Activated CD4-positive, alpha-beta T cell treated with anti-CD3 and anti-CD28 coated beads for 1 hour (primary cell): ENCODE measurements around the gene RAMP1.

ENCODE experiments used
- DNase-seq: peaks from one replicate; pipeline ENCODE4 v3.0.0-alpha.2; 2020

The RAMP1 gene

DNA sequence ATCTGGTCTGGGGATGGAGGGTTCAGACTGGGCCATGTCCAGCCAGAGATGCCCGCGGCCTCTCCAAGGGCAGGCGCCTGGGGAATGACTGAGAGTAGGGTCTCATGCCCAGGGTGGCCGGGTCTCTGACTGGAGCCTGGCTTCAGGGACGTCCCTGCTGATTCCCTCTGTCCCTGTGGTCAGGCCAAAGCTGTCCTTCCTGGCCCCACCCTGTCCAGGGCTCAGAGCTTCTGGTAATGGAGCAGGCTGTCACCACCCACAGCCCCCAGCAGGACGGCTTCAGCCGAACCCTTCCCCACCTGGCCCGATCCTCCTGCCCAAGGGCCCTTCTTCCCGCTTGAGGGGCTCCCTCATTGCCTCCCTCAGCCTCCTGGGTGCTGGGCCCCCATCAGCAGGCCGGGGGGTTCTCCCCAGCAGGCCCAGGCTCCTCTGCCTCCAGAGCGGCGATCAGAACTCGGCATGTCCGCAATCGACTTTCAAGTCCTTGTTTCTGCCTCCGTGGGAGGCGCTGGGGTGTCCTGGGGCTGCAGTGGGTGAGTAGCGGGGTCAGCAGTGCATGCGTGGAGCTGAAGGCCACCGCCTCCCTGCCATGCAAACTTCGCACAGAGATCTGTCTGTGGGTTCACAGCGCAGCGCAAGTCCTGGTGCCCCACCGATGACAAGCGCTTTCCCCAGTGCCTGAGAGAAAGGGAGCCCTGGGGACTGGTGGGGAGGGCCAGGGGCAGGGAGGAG lies 18.3 kb downstream of the RAMP1 start:
- no peak for DNase-seq

DNA sequence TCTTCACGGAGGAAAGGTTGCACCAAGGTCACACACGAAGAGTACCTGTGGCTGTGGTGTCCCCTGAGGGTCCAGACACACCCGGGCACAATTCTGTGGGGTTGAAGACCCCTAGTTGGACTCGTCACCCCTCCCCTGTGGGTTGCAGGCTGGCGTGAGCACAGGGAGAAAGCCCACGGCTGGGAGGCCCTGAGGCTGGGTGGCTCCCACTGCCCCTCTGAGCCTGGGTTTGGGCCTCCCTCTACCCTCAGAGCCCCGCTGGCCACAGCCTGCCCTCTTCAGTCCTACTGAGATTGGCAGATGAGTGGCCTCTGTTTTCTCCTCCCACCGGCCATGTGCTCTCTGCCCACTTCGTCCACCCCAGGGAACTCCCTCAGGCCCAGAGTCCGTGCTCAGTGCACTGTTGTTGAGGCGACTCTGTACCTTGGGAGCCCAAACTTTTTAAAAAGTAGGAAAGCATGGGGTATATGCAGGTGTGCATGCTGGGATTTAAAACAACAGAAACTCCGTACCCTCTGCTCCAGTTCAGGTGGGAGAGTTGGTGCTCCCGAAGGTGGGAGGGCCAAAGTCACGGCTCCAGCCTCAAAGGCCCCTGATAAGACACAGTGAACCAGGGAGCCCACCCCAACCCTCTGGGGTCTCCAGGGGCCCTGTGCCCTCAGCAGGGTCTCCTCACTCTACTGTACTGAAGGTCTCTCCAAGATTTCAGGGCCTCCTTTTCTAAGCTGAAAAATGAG lies 19.1 kb downstream of the RAMP1 start:
- no peak for DNase-seq

DNA sequence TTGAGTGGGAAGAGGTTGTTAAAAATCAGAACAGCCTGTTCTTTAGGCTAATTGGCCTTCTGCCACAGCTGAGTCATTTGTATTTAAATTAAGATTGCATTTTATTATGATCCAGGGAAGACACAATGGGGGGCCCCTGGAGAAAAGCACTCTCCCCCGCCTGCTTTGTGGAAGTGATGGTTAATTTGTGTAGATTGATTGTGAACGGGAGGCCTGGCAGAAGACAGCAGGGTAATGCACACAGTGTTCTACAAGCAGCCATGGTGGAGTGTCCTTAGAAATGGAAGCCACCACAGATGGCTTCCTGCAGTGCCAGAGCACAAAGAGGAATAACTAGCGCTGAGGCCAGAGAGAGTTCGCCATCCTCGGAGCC lies 19.6 kb downstream of the RAMP1 start:
- no peak for DNase-seq

DNA sequence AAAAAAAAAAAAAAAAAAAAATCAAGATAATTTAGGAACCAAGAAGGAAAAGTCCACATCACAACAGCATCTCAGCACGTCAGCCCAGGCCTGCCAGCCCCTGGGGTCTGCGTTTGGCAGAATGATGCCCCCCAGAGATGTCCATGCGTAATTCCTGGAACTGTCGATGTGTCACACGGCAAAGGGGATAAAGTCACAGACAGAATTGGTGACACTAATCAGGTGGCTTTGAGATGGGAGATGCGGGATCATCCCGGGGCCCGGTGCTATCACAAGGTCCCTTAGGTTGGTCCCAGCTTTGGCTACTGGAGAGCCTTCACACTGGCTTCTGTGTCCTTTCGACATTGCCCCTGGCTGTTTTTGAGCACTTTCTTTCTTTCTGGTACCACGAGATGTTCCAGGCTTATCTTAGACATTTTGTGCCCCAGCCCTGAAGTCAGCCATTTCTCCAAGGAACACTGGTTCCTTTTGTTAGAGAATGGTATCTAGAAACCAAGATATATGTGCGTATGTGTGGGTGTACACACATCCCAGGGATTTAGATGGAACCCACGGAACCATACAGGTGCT lies 20.7 kb downstream of the RAMP1 start:
- DNase-seq: no peak

DNA sequence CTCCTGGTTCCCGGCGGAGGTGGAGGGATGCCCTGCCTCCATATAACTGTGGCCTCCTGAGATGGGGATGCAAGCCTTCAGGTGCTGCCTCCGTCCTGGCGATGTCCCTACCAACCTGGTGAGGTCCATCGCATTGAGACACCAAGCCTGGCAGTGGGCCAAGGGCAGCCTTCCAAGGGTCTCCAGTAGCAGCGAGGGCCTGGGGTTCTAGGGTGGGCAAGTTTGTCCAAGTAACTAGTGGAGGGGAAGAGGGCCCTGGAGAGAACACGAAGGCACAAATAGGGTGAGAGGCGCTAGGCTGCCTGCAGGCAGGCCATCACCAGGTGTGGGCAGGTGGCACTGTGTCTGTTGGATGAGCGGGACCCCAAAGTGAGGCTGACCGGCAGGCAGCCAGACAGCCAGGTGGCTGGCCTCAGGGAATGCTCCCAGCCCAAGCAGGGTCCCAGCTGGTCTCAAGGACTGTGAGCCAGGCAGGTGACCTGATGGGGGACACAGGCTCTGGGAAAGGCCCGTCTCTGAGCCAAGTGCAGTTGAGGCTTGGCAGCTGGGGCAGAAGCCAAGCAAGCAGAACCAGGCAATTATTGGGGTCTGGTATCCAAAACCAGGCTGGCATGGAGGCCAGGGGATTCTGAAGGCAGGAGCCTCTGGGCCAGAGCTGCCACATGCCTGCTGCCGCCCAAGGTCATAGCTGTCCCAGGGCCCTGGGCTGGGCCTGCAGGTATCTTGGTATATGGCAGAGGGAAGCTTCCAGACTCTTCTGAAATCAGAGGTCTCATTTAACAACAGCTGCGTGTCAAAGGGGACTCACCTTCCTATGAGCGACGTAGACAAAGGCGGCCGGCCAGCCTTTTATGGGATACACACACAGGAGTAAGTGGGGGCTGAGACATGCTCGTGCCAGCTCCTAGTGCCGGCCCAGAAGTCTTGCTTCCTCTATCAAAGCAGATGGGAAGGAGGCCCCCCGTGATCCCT lies 23.4 kb downstream of the RAMP1 start:
- DNase-seq: no peak

DNA sequence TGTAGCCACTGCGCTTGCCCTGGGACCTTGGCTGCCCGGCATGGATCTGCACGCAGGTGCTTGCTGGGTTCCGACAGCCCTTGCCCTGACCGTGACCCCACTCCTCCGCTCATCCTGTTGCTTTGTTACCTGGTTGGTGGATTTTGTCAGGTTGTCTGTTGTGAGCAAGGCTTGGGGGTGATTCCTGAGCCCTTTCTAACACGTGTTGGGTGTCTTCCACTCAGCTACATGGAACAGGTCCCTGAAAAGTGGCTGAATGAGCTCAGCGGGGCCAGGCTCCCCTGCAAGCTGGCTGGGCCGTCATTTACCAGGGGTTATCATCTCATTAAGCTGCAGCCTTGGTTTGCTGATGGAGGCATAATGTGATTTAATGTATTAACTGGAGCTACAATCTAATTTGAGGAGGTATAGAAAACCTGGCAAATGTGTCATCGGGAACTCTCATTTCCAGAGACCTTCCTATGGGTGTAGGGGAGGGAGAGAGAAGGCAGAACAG lies 24.6 kb downstream of the RAMP1 start:
- no peak for DNase-seq

DNA sequence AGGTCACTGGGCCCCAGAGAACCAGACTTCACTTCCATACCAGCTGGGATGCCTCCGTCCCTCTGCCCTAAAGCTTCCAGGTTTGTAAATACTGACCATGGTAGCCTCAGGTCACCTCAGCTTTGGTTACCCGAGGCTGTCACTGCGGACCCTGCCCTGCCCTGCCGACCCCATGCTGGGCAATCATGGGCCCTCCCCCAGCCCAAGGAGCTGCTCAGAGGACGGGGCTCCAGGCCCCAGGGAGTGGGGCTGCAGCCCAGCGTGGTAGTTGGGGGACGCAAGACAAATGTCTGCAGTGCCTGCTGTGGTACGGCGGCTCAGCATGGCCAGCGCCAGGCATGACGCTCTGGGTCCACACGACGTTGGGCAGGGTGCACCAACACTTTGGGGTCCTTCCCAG lies 25.3 kb downstream of the RAMP1 start:
- no peak for DNase-seq

DNA sequence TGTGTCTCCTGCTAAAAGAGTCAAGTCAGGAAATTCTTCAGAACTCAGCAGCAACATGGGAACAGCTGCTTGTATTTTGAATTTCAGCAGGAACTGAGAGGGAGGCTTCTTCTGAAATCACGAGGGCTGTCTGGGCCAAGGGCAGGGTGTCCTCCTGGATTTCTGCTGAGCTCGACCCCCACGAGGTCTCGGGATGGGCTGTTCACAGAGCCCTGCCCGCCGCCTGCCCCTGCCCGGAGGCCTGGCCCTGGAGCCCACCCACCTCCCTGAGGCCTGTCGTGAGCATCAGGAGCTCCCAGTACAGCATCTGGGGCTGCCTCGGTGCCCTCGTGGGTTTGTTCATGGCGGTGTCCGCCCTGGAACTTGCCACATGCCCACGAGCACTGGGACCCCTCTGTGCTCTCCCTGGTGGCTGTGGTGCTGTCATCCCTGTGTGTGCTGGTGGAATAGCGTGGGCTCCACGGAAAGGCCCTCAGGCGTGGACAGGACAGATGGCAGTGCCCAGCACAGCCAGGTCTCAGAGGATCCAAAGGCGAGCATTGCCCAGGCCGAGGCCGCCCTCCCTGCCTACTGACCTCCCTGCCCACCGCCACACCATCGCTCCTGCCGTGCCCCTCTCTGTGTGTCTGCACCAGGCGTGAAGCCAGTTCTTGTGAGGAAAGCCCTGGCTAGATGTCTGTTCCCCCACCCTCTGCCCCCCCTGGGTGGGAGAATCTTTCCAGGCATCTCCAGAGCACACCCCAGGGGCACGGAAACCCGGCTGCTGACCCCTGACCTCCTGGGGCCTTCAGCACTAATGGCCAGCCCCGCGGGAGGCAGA lies 25.9 kb downstream of the RAMP1 start:
- no peak for DNase-seq

DNA sequence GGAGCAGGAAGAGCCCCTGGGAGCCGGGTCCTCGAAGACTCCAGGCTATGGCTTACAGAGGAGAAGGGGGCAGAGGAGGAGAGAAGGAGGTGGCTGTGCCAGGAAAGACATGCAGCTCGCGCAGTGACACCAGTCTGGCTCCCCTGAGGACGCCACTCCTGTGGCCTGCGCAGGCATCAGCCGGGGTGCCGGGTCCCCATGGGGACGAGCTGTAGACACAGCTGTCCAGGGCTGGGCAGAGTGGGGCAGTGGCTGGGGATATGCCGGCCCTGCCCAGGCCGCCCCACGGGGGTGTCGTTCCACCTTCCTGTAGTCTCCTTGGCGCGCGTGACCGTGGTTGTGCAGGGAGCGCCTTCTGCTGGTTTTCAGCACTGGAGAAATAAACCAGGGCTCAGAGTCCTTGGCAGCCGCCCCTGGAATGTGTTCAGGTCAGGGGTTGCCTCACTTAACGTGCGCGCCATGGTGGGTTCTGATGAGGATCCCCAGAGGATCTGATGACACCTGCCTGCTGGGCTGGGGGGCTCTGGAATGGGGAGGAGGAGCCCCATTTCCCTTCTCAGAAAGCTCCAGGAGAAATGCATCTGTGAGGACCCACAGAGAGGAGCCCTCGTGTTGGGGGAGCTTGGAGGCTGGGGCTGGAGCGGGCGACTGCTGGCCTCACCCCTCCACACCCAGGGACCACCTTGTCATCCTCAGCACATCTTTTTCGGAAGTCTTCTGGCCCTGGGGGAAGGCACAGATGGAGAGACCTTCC lies 26.7 kb downstream of the RAMP1 start:
- no peak for DNase-seq

DNA sequence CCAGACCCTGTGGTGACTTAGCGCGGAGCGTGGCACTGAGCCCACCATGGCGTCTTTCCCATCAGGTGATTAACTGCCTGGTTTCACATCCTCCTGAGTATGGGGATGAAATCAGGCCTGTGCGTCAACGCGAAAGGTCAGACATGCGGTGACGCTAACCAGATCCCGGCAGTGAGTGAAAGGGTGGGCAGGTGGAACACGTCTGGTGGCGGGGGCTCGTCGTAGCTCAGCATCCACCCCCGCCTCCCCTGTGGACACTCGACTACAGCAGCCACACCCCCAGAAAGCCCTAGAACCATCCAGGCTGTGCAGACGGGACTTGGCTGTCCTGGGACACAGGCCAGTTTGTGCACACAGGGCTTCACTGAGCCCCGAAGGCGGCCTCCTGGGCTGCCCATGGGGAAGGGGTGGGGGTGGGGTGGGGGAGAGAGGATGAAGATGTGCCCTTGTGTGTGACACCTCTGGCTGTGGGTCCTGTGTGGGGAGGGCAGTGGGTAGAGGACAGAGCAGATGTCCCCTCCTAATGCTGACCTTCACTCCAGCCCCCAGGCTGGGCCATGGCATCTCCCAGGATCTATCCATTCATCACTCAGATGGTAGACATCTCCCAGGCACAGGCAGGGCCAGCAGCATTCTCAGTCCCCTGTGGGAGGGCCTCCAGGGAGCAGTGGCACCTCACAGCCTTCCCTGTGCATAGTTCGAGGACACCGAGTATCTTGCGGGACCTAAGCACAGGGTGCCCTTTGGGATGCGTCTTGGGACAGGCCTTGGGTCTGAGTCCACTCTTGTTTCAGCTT lies 27.5 kb downstream of the RAMP1 start:
- no peak for DNase-seq

DNA sequence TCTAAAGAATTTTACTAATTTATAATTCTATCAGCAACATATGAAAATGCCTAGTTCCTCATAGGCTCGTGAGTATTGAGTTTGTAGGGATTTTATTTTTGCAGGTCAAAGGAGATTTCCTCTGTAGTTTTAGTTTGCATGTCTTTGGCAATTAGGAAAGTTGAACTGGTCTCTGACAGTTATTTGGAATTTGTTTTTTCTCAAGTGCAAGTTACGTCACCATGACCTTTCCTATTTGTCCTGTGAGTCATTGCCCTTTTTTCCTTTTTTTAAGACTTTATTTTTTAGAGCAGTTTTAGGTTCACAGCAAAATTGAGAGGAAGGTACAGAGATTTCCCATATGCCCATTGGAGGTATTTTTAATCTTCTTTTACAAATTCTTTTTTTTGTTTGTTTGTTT lies 29.0 kb downstream of the RAMP1 start:
- DNase-seq: no peak

DNA sequence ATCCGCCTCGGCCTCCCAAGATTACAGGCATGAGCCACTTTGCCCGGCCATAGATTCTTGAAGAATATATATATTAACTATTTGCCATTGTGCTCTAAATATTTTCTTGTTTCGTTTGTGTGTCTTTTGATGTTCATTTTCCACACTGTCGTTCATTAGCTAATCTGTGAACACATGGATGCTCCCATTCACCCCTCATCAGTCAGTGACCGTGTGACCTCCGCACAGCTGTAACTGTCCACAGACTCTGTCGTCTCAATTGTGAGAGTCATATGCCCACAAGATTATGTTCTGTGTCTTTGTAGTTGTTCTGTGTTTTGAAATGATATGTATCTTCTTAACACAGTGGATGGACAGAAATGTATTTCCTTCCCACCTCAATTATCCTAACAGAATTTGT lies 29.6 kb downstream of the RAMP1 start:
- no peak for DNase-seq

DNA sequence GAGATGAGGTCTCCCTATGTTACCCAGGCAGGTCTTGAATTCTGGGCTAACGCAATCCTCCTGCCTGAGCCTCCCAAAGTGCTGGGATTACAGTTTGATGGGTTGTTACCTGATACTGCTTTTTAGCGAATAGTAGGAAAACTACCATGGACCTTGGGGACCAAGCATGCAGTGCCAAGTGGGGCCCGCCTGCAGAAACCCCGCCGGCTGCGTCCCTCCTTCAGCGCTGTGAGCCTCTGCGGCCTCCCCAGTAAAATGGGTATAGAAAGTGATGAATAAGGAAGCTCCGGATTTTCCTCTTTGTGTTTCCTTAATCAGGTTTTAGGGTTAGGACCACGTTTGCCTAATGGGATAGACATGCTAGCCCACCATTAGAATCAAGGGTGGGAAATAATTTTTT lies 30.4 kb downstream of the RAMP1 start:
- DNase-seq: no peak

DNA sequence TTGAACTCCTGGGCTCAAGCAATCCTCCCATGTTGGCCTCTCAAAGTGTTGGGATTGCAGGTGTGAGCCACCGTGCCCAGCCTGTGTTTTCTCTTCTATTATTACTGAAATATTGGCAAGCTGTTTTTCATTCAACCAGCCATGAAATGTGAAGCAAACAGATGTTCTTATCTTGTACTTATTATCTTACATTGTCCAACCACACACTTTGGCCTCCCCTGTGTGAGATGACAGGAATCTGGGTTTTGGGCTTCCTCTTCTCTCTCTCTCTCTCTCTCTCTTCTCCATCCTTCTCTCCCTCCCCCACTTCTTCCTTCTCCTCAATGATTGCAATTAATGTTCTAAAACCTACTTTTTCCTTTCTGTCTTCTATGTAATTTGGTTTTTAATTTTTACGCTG lies 33.1 kb downstream of the RAMP1 start:
- DNase-seq: no peak

DNA sequence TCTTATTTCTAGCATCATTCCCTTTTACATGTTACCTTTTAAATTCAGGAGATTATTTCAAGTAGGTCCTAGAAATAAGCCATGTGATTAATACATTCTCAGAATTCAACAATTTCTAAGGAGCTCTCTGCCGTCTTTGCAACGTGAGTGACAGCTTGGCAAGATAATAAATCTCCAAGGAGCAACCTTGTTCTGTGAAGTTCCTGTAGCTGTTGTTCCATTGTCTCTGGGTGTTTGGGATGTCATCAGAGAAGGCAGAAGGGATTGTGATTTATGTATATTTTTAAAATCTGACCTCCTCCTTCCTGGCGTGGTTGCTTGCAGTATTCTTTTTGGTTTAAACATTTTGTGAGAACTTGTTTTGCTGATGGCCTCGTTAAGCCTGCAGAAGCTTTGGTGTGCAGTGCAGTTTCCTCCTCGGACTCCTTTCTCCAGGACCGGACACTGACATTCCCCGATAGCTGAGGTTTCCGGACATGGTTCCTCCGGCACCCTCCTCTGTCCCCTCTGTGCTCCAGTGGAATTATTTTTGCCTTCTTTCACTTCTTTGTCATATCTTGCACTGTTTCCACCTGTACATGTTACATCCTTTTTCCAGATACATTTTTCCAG lies 33.7 kb downstream of the RAMP1 start:
- no peak for DNase-seq

DNA sequence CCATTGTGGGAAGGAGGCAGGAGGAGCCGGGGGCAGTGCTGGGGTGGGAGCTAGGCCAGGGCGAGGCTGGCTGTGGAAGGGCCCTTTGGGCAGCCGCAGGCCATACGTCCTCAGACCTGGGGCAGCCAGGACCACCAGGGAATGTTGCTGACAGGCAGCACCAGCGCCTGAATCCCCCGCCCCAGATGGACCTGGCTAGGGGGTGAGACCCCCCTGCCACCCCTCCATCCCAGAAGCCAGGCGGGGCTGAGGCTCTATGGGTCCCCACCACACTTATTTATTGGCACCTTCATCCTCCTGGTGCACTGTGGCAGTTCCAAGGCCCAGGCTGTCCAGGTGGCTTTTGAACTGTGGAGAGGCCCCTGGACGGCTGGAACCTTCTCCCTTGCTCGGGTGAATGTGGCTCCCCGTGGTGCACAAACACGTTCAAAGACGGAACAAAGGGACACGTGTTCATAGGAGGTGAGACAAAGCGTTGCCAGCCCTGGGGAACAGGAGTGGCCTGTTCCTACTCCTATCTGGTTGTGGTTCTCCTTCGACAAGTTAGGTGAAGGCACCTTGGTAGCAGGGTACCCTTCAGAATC lies 35.1 kb downstream of the RAMP1 start:
- DNase-seq: no peak

DNA sequence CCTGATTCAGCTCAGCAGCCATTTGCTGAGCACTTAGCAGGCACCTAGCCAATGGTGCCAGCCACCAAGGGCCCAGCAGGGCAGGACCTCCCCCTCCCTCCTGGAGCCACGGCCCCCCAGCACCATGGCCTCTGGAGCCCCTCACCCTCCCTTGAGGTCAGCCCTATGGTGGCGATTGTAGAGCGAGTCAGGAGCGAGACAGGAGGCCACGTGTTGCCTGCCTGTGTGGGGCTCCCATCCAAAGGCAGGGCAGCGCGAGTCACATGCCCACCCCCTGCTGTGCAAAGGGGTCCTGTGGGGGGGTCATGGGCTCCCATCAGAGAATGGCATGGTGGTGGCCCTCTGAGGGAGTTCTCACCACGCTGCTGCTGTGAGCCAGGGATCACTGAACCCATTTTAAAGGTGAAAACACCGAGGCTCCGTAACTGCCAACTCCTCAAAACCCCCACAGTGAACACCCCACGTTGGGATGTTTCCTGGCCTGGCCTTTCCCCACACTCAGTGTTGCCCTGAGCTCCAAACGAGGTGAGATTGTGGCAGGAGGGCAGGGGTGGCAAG lies 35.6 kb downstream of the RAMP1 start:
- DNase-seq: no peak

DNA sequence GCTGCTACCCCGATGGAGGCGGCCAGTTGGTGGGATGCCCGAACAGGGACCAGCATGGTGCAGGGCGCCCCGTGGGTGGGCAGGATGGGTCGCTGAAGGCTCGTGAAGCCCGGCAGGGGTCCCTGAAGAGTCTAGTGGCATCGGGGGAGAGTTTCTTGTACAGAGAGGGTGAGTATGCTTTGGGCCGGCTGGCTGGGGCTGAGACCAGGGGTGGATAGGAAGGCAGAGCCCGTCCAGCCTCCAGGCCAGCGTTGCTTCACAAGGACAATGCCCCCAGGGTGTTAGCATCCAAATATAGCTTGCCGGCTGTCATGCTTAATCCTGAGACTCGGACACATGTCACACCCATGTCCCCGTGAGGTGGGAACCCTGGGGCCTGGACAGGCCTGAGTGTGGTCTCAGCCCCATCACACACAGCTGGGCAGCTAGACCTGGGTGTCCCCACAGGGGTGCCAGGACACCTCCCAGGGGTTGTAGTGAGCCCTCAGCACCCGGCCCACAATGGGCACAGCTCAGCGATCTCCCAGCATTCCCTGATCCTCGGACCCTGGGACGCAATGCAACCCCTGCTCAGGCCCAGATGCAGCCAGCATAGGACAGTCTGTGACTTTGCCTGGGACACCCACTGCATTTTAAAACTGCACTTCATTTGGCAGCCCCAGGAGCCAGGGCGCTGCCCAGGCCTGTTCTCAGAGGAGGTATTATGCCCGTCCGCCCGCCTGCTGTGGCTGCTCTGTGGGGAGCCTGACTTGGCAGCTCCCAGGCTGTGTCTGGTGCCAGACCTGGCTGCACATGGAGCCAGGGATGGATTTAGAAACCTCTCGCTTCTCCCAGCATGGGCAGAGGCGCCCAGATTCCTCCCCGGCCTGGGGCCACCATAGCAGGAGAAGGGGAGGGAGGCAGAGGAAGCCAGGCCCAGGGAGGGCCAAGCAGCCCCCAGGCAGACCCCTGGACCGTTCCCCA lies 36.4 kb downstream of the RAMP1 start:
- DNase-seq: no peak
